Stimulated activated CD4-positive, alpha-beta T cell treated with anti-CD3 and anti-CD28 coated beads, Interleukin-2, amount 100 ng/mL, for 24 hours (primary cell): ENCODE results near the gene TCEANC2.
"Not testable (repeated sequence)": the region's sequence is repeated elsewhere in the genome, so short reads cannot be mapped to it uniquely, and the experiment has no call there.

Source experiments
- DNase-seq, 2 donors: peaks; one replicate each; pipeline ENCODE4 v3.0.0-alpha.2; 2020

TCEANC2 gene

GRCh38 chr1:54091666-54092065 lies 38.3 kb downstream of the TCEANC2 start:
- DNase-seq: no peak

DNA sequence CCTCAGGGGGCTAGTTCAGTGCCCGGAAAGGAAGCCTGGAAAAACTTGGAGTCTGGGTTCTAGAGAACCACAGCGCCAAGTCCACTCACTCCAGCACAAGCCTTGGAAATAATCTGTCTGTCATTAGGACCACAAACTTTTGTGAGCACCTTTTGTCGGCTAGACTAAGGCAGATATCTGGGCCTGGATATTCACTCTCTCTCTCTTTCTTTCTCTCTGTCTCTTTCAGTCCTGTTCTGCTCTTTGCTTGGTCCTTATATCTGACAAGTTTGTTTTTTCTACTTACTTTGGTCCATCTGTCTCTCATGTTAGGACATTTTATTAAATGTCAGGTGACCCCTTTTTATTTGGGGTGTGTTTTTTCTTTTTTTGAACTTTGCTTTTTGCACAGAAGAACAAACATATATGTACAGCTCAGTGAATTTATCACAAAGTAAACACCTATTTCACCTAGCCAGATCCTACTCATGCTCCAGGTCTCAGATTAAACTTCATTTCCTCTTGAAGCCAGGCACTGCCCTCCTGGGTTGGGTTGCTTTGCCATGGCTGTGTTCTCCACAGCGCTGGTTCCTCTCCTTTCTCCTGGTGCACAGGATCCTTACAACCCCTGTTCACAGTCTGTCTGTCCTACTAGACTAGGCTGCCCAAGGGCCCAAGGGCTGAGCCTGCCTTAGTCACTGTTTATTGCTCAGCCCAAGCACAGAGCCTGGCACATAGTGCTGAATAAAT lies 40.8 kb downstream of the TCEANC2 start:
- DNase-seq: no peak

DNA sequence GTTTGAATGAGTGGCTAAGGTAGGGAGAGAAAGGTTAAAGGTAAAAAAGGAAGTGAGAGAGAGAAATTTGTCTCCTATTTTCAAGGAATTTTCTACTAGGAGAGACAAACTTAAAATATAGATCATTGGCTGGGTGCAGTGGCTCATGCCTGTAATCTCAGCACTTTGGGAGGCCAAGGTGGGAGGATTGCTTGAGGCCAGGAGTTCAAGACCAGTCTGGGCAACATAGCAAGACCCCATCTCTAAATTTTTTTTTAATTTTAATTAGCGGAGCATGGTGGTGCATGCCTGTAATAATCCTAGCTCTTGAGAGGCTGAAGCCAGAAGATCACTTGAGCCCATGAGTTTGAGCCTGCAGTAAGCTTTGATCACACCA lies 41.3 kb downstream of the TCEANC2 start:
- DNase-seq: not testable (repeated sequence)

DNA sequence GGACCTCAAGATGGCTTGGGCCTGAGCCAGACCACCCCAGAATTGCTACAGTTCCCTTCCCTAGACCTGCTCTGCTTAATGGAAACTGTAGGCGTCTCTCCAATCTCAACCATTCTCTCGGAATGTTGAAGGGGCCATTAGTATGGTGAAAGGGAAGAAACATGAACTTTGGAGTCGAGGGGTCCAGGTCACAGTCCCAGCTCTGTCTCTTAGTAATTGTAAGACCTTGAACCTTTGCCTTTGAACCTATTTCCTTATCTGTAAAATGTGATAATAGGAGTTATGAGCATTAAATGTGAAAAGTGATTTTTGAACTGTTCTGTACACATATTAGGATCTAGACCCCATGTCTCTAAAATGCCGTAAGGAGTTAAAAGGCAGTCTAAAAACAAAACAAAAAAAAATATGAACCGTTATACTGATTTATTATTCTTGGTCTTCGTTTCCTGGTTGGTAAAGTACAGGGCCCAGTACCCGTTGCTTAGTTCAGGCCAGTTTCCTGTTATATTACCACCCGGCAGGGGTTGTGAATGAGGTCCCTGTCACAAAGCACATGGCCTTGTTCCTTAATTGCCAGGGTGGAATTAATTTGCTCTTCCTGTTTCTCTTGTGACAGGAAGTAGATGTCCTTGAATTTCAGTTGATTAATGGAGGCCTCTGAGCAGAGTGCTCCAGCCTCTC lies 42.3 kb downstream of the TCEANC2 start:
- no peak for DNase-seq

DNA sequence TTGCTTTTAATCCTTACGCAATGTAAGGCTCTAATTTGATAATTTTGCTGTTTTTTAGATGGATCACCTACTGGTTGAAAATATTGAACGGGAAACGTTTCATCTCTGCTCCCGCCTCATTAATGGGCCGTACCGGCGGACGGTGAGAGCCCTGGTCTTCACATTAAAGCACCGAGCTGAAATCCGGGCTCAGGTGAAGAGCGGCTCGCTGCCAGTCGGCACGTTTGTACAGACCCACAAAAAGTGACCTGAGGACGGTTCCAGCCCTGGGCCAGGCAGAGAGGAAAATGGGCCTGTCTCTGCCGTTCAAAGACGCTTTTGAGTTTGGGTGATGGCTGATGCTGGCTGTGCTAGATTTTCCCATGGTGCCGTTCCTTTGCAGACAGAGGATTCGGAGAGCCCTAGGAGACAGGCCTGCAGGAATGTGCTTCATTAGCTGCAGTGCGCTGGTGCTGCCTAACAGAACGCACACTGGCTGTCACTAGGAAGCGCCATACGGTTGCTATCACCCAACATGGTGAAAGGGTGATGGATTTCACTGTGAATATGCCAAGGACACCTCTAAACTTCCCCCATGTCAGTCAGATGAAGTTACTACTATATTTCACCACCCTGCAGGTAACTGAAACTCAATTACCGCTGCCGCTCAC lies 42.9 kb downstream of the TCEANC2 start:
- no peak for DNase-seq

- no peak for DNase-seq
Observed at GRCh38 chr1:54096877-54097240, 43.5 kb downstream of the TCEANC2 start.

DNA sequence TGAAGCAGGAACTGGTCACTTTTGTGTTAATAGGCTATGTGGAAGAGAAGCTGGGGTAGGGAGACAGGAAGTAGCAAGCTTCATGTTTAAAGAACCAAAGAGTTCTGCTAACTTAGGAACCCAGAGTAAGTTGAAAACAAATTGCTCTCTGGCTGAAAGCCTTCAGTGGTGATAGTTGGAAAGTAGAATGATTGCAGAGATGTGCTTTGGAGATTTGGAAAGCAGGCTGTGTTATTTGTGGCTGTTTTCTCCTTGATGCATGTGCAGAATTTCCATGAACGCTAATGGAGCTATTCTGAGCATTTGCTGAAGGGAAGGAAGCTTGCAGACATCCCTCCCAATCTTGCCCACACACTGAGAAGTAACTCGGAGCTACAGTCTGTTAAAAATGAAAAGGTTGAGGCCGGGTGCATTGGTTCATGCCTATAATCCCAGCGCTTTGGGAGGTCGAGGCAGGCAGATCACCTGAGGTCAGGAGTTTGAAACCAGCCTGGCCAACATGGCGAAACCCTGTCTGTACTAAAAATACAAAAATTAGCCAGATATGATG lies 45.7 kb downstream of the TCEANC2 start:
- DNase-seq: no peak

DNA sequence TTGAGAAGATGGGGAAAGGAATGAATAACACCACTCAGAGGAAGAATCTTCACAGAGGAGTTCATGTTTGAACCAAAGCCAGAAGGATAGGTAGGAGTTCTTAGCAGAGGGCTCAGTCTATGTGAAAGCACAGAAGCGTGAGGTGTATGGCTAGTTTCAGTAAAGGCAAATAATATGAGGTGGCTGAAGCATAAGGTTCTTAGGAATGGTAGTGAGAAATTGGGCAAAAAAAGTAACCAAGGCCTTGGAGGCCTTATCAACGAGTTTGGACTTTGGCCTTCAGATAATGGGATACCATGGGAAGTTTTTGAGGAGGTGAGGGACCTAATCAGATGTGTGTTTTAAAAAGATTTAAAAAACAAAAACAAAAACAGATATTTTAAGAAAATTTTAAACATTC lies 47.1 kb downstream of the TCEANC2 start:
- no peak for DNase-seq

GRCh38 chr1:54103414-54103813 lies 50.0 kb downstream of the TCEANC2 start:
- no peak for DNase-seq

DNA sequence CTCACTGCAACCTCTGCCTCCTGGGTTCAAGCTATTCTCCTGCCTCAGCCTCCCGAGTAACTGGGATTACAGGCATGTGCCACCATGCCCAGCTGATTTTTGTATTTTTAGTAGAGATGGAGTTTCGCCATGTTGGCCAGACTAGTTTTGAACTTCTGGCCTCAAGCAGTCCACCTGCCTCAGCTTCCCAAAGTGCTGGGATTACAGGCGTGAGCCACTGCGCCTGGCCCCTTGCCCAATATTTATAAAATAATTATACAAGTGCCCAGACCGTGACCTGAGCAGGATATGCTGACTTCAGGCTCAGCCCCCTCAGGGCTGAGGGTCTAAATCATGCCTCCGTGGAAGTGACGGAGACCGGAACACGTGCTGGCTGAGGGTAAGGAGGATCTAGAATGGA lies 51.2 kb downstream of the TCEANC2 start:
- not testable (repeated sequence) for DNase-seq

DNA sequence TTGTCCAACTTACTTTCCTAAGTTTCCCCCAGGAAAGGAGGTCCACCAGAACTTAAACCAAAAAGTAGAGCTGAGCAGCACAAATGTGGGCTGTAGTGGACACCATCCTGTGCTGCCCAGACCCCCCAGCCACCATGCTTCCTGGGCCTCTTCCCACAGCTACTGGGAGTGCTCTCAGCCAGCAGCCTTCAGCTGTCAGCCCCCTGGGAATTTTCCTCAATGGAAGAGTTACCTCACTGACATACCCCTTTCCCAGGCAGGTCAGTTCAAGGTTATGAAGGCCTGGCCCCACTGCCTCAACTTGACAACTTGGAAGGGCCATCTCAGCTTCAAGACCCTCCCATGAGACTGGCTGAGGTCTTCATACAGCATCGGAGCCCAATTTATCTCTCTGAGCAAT lies 51.7 kb downstream of the TCEANC2 start:
- DNase-seq: no peak

DNA sequence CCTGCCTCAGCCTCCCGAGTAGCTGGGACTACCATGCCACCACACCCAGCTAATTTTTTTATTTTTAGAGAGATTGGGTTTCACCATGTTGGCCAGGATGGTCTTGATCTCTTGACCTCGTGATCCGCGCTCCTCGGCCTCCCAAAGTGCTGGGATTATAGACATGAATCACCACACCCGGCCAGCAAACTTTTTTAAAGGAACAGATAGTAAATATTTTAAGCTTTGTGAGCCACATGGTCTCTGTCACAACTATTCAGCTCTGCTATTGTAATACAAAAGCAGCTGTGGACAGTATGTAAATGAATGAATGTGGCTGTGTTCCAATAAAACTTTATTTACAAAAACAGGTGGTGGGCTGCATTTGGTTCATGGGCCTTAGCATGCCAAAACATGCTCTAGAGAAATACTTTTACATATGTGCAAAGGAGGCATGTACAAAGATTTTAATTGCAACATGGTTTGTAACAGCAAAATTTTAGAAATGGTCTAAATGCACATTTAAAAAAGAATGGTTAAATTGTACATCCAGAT lies 52.4 kb downstream of the TCEANC2 start:
- DNase-seq: no peak

DNA sequence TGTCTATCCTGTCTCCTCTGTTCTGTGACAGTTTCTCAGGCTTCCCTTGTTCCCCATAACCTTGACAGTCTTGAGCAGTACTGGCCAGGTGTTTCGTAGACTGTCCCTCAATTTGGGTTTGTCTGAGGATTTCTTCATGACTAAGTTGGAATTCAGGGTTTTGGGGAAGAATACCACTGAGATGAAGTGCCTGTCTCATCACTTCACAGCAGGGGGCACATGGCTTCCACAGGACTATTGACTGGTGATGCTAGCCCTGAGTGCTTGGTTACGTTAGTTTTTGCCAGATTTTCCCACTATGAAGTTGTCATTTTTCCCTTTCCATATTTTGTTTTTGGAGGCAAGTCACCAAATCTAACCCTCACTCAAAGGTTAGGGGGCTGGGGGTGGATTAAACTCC lies 53.7 kb downstream of the TCEANC2 start:
- no peak for DNase-seq

GRCh38 chr1:54108156-54108555 lies 54.7 kb downstream of the TCEANC2 start:
- DNase-seq: no peak

DNA sequence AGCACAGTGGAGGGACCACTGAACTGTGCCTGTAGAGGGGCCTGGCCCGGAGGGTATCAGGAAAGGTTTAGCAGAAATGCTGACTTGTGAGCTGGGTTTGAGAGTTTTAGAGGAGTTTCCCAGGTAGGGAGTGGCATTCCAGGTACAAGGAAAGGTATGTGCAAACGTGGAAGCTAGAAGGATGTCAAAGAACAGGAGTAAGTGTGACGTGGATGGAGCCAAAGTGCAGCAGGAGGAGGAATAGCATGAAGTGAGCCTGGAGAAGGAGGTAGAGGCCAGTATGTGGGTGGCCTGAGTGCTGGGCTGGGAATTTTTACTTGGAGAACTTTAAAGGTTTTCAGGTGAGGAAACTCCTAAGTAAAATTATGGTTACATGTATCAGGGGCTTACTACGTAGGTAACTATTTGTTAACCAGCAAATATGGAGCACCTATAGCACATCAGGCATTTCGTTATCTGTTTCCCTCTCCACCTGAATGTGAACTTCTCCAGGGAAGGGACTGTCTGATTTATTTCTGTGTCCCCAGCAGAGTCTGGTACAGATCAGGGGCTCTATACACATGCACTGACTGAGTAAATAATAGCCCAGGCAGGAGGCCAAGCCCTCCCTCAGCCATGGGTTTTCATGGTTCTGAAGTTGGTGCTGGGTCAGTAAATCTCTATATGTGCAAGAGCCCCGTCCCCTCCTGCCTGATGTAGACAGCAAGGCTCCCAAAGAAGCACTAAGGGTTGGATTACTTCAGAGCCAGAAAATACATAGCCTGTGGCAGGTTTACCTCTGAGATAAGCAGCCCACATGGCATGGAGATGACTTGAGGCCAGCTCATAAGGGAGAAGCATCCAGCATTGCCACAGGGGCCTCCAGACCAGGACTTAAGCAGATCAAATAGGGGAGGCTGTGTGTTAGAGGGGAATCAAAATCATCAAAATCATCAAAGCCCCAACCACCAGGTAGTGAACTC lies 56.0 kb downstream of the TCEANC2 start:
- no peak for DNase-seq

- no peak for DNase-seq
Observed at GRCh38 chr1:54110996-54111395, 57.6 kb downstream of the TCEANC2 start.

DNA sequence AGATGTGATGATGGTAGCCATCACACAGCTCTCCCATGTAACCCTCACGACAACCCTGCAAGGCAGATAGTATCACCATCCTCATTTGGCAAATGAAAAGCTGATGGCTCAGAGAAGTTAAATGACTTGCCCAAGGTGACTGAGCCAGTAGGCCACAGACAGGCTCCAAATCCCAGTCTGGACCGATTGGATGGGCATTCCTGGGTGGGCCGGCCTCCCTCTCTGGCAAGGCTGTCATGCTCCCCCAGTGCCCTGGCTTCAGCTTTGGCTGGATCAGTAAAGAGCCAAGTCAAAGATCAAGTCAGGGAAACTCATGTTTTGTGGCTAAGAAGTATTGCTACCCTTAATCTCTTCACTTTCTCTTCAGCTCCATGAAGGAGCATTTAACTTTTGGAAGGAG lies 58.2 kb downstream of the TCEANC2 start:
- no peak for DNase-seq

DNA sequence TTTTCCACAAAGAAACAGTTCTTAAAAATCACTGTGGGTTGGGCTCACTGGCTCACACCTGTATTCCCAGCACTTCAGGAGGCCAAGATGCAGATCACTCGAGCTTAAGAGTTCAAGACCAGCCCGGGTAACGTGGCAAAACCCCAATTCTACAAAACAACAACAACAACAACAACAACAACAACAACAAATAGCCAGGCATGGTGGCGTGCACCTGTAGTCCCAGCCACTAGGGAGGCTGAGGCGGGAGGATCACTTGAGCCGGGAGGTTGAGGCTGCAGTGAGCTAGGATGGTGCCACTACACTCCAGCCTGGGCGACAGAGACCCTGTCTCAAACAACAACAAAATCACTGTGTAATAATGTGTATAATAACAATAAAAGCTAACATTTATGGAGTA lies 58.6 kb downstream of the TCEANC2 start:
- no peak for DNase-seq

DNA sequence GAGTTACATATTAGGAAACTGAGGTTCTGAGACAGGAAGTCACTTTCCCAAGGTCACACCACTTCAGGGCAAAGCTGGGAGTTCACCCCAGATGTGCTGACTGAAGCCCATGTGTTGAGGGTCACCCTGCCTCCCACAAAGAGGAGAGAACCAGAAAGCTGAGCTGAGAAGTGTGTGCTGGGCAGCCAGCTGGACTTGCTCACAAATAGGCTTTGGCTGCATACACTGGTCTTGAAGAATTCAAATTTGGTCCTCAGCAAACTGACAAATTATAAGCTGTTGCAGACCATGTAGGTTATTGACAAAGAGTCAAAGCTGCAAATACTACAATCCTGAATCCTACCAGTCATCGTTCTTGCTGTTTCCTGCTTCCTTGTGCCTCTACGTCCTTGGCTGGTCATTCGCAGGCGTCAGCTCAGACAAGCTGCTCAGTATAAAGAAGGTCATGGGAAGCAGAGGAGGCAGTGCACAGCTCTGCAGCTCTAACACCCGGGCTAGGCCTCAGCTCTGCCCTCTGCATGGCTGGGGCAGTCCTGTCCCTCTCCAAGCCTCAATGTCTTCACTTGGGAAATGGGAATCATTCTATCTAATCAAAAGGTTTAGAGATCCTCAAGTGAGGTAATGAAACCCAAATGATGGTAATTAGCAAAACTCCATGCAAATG lies 59.4 kb downstream of the TCEANC2 start:
- no peak for DNase-seq

GRCh38 chr1:54114001-54114400 lies 60.6 kb downstream of the TCEANC2 start:
- no peak for DNase-seq

GRCh38 chr1:54114955-54115354 lies 61.5 kb downstream of the TCEANC2 start:
- no peak for DNase-seq

GRCh38 chr1:54115520-54115919 lies 62.1 kb downstream of the TCEANC2 start:
- no peak for DNase-seq
